WTC11 (cell line): ENCODE results near the gene KIF5C.

Experiments
- ATF1 ChIP-seq: sonication (generic); formaldehyde crosslinking; IDR thresholded peaks from 2 replicates; pipeline ENCODE4 v1.8.1; 2023; ENCODE audit warnings: mild to moderate bottlenecking, moderate library complexity, missing genetic modification reagents
- CBFB ChIP-seq: sonication (generic); formaldehyde crosslinking; IDR thresholded peaks from 2 replicates; pipeline ENCODE4 v1.8.1; 2022; ENCODE audit warnings: mild to moderate bottlenecking, low read depth, missing genetic modification reagents
- CREM ChIP-seq: sonication (generic); formaldehyde crosslinking; IDR thresholded peaks from 2 replicates; pipeline ENCODE4 v1.8.1; 2022; ENCODE audit warnings: mild to moderate bottlenecking, missing genetic modification reagents, moderate library complexity
- GABPB1 ChIP-seq: sonication (generic); formaldehyde crosslinking; IDR thresholded peaks from 2 replicates; pipeline ENCODE4 v1.8.1; 2023; ENCODE audit warnings: mild to moderate bottlenecking, missing genetic modification reagents
- JUN ChIP-seq: sonication (generic); formaldehyde crosslinking; IDR thresholded peaks from 2 replicates; pipeline ENCODE4 v1.8.0; 2023; ENCODE audit warnings: mild to moderate bottlenecking, missing genetic modification reagents
- RELA ChIP-seq: sonication (generic); formaldehyde crosslinking; IDR thresholded peaks from 2 replicates; pipeline ENCODE4 v1.8.1; 2022; ENCODE audit warnings: missing genetic modification reagents, mild to moderate bottlenecking, borderline replicate concordance
- TEAD4 ChIP-seq: sonication (generic); formaldehyde crosslinking; IDR thresholded peaks from 2 replicates; pipeline ENCODE4 v1.8.0; 2022; ENCODE audit warnings: mild to moderate bottlenecking, missing genetic modification reagents
- TF ChIP-seq, protein P1 (sequence below): fragments of 200-600 bp; IDR thresholded peaks from 2 replicates; pipeline ENCODE4 v1.8.0; 2022; ENCODE audit warnings: antibody characterized with exemption
- TF ChIP-seq, protein P2 (sequence below): sonication (generic); formaldehyde crosslinking; IDR thresholded peaks from 2 replicates; pipeline ENCODE4 v1.8.1; 2022; ENCODE audit warnings: mild to moderate bottlenecking, moderate library complexity, missing genetic modification reagents
- TF ChIP-seq, protein P3 (sequence below): sonication (generic); formaldehyde crosslinking; IDR thresholded peaks from 2 replicates; pipeline ENCODE4 v1.8.0; 2022; ENCODE audit warnings: mild to moderate bottlenecking, missing genetic modification reagents
- TF ChIP-seq, protein P4 (sequence below): sonication (generic); formaldehyde crosslinking; IDR thresholded peaks from 2 replicates; pipeline ENCODE4 v1.8.1; 2022; ENCODE audit warnings: low read depth, missing genetic modification reagents, borderline replicate concordance

DNA sequence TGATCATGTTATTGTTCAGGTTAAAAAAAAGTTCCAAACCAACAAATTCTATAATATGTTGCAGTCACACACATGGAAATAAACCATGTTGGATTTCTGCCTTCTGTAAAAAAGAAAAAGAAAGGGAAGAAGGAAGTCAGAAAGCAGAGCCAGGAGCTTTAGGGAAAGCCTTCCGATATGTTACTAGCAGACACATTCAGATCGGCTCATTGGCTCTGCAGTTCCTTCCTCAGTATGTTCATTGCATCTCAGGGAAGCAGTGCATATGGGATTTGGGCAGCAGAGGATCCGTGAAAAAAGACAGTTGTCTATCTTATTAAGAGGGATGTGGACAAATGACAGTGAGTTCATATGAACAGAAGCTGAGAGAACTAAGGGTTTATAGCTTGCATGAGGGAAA, 68.1 kb downstream of the KIF5C start:
- TF ChIP-seq RELA (CRISPR knock-in tag) (no peak), GABPB1 (no peak), TEAD4 (CRISPR knock-in tag) (no peak), CREM (CRISPR knock-in tag) (no peak), ATF1 (CRISPR knock-in tag) (no peak), CBFB (CRISPR knock-in tag) (no peak), JUN (CRISPR knock-in tag) (no peak)
- TF ChIP-seq, protein P1, sequence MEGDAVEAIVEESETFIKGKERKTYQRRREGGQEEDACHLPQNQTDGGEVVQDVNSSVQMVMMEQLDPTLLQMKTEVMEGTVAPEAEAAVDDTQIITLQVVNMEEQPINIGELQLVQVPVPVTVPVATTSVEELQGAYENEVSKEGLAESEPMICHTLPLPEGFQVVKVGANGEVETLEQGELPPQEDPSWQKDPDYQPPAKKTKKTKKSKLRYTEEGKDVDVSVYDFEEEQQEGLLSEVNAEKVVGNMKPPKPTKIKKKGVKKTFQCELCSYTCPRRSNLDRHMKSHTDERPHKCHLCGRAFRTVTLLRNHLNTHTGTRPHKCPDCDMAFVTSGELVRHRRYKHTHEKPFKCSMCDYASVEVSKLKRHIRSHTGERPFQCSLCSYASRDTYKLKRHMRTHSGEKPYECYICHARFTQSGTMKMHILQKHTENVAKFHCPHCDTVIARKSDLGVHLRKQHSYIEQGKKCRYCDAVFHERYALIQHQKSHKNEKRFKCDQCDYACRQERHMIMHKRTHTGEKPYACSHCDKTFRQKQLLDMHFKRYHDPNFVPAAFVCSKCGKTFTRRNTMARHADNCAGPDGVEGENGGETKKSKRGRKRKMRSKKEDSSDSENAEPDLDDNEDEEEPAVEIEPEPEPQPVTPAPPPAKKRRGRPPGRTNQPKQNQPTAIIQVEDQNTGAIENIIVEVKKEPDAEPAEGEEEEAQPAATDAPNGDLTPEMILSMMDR: no peak
- TF ChIP-seq, protein P2, sequence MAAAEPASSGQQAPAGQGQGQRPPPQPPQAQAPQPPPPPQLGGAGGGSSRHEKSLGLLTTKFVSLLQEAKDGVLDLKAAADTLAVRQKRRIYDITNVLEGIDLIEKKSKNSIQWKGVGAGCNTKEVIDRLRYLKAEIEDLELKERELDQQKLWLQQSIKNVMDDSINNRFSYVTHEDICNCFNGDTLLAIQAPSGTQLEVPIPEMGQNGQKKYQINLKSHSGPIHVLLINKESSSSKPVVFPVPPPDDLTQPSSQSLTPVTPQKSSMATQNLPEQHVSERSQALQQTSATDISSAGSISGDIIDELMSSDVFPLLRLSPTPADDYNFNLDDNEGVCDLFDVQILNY (CRISPR knock-in tag): no peak
- TF ChIP-seq, protein P3, sequence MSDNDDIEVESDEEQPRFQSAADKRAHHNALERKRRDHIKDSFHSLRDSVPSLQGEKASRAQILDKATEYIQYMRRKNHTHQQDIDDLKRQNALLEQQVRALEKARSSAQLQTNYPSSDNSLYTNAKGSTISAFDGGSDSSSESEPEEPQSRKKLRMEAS (CRISPR knock-in tag): no peak
- TF ChIP-seq, protein P4, sequence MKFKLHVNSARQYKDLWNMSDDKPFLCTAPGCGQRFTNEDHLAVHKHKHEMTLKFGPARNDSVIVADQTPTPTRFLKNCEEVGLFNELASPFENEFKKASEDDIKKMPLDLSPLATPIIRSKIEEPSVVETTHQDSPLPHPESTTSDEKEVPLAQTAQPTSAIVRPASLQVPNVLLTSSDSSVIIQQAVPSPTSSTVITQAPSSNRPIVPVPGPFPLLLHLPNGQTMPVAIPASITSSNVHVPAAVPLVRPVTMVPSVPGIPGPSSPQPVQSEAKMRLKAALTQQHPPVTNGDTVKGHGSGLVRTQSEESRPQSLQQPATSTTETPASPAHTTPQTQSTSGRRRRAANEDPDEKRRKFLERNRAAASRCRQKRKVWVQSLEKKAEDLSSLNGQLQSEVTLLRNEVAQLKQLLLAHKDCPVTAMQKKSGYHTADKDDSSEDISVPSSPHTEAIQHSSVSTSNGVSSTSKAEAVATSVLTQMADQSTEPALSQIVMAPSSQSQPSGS (CRISPR knock-in tag): no peak
